T-helper 2 cell treated with Interferon-gamma antibody and Interleukin-4, amounts not matched to agents 5 μg/mL and 100 μg/mL, for 36 hours (primary cell): ENCODE measurements around the gene APP.
"Not testable (repeated sequence)": the region's sequence is repeated elsewhere in the genome, so short reads cannot be mapped to it uniquely, and the experiment has no call there.

ENCODE experiments used
- DNase-seq: peaks from one replicate; pipeline ENCODE4 v3.0.0; 2021; ENCODE audit warnings: low spot score
- H3K27ac Mint-ChIP-seq: one replicate; pipeline ENCODE4 v1.8.0; 2021; ENCODE audit warnings: mild to moderate bottlenecking, mixed read lengths
- H3K27me3 Mint-ChIP-seq: one replicate; pipeline ENCODE4 v1.8.0; 2021; ENCODE audit warnings: low read depth, mixed read lengths
- H3K36me3 Mint-ChIP-seq: one replicate; pipeline ENCODE4 v1.8.0; 2021; ENCODE audit warnings: low read depth, mixed read lengths
- H3K4me1 Mint-ChIP-seq: one replicate; pipeline ENCODE4 v1.8.0; 2021; ENCODE audit warnings: low read depth, mixed read lengths
- H3K4me3 Mint-ChIP-seq: one replicate; pipeline ENCODE4 v1.8.0; 2022; ENCODE audit warnings: mild to moderate bottlenecking, moderate library complexity, mixed read lengths
- H3K9me3 Mint-ChIP-seq: one replicate; pipeline ENCODE4 v1.8.0; 2021; ENCODE audit warnings: mixed read lengths

APP gene

DNA sequence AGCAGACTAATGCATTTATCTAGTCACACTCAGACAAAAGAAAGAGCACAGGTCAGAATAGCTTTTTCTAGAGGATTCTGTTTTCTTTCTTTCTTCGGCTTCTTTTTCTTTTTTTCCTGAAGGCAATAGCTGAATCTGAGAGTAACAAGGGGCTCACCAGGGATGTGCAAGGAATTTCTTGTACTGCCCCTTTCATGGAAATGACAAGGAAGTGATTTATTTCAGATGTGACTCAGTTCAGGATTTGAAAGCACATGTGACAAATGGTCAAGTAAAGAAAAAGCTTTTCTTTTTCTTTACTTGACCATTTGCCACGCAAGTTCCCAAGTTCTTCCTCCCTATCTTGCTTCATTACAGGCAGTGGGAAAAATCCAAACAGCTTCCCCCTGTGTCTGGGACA lies 233.8 kb downstream of the APP start:
- H3K27me3 Mint-ChIP-seq = no peaks in the 10 kb centered on the region

DNA sequence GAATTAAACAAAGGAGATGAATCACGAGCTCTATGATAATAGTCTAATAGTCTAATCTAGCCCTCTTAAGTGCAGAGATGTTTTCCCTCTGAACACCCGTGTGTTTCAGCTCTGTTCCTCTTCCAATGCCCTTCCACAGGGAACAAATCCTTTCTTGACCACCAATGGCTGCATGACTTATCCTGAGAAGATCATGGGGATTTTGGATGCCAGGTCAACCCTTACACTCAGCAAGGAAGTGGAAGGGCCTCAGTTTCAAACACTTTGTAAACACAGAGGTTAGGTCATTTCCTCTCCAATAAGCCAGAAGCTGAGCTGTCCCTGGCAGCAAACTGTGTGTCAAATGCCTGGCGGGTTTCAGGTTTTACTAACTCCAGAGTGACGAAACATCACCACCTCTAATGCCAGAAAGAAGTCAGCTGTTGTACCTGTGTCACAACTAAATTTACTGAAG lies 235.8 kb downstream of the APP start:
- Mint-ChIP-seq H3K27me3 (no peaks in the 10 kb centered on the region), H3K36me3 (peaks cover 2% of the 10 kb centered on the region), H3K27ac (peak overlapping the region; percentile 84), H3K9me3 (no peaks in the 10 kb centered on the region), H3K4me1 (peaks cover 6% of the 10 kb centered on the region), H3K4me3 (no peak overlapping the region)
- peak; percentile 39 for DNase-seq

More for the DNA sequence above, 233.8 kb downstream of the APP start:
- no peak for DNase-seq
- peaks cover 2% of the 10 kb centered on the region for H3K36me3 Mint-ChIP-seq
- H3K4me3 Mint-ChIP-seq = no peak overlapping the region
- H3K4me1 Mint-ChIP-seq = peaks cover 6% of the 10 kb centered on the region
- H3K9me3 Mint-ChIP-seq = no peaks in the 10 kb centered on the region
- no peak overlapping the region for H3K27ac Mint-ChIP-seq

DNA sequence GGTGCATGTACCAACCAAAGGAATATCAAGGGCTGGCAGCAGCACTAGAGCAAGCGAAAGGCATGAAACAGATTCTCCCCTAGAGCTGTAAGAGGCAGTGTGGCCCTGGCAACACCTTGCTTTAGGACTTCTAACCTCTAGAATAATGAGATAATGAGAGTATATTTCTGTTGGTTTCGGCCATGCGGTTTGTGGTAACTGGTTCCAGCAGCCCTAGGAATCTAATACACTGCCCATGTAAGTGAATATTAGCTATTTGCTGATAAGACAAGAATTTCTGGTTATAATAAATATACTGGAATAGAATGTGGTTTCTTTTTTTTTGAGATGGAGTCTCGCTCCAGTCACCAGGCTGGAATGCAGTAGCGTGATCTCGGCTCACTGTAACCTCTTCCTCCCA lies 236.4 kb downstream of the APP start:
- Mint-ChIP-seq H3K27me3 (no peaks in the 10 kb centered on the region), H3K27ac (no peak overlapping the region), H3K9me3 (no peaks in the 10 kb centered on the region), H3K4me3 (no peak overlapping the region), H3K4me1 (peaks cover 6% of the 10 kb centered on the region), H3K36me3 (peaks cover 2% of the 10 kb centered on the region)
- no peak for DNase-seq

DNA sequence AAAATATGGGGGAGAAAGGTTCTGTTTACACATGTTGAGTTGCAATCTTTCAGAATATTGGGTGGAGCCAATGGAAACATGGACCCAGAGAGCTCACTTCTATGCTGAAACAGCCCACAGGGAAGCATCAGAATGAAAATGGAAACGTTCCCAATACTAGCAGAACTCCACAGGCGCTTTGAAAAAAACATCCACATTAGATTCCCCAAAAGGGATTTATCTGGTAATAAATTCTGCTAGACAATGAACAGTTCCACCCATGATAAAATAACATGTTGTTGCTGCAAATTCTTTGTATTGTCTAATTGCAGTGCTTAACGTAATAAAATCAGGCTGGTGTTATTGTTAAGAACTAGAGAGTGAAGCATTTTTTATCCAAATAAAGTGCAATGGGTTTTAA lies 238.8 kb downstream of the APP start:
- no peak for DNase-seq
- H3K27me3 Mint-ChIP-seq = no peaks in the 10 kb centered on the region
- no peak overlapping the region for H3K27ac Mint-ChIP-seq
- no peaks in the 10 kb centered on the region for H3K9me3 Mint-ChIP-seq
- peaks cover 2% of the 10 kb centered on the region for H3K36me3 Mint-ChIP-seq
- no peak overlapping the region for H3K4me3 Mint-ChIP-seq
- peaks cover 6% of the 10 kb centered on the region for H3K4me1 Mint-ChIP-seq

DNA sequence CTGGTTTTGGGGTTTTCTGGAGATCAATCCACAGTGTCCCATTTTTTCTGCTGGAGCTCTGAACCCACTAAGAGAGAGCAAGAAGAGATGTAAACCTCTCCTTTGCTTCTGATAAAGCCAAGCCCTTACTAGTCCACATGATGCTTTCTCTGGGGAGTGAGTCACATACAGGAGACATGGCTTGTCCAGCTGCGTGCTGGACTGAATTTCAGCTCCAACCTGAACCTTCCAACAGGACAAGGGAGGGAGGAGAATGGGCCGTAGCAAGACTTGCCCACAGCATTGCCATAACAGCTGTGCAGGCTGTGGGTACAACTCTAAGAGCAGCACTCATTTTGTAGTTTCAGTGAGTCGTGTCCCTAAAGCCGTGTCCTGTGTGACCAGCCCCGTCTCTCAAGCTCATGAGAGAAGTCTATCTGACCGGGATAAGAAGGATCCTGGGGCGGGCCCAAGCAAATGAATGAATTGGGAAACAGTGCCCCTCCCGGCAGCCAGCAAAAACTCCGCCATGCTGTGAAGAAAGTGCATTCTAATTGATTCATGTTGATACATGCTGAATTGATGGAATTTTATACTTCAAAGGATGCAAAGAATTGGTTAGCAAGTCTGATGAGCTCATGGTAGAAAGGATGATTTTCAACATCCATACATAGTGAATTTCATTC lies 240.6 kb downstream of the APP start:
- Mint-ChIP-seq H3K4me3 (no peak overlapping the region), H3K27me3 (no peaks in the 10 kb centered on the region), H3K4me1 (peaks cover 6% of the 10 kb centered on the region), H3K27ac (no peak overlapping the region), H3K9me3 (no peaks in the 10 kb centered on the region), H3K36me3 (peaks cover 2% of the 10 kb centered on the region)
- no peak for DNase-seq

DNA sequence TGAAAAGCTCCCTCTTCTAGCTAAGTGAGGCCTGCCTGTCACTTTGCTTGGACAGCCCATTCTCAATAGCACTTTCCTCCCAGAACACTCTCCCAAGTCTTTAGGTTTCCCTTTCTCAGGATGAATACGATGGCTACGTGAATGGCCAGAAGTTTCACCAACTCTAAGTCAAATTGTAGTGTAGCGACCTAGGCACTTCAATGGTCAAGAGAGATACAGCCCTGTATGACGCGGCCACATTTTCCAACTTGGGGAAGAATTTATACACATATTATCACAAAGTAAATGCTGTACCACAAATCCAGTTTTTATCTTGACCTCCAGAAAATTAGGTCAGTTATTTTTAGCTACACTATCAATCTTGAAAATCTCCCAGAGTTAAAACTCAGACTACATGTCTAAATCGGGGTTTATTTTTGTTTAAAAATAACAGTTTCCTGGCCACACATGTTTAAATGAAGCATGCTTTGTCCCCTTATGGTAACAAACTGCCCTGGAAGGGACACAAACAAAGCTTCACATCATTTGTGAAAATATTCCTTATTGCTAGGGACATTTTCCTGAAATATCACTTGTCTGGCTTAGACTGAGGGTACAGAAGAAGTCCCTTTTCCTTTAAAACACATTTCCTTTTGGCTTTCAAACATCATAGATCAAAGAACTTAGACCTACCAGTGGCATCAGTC lies 243.2 kb downstream of the APP start:
- H3K27me3 Mint-ChIP-seq = no peaks in the 10 kb centered on the region
- H3K27ac Mint-ChIP-seq = no peak overlapping the region
- peaks cover 3% of the 10 kb centered on the region for H3K4me1 Mint-ChIP-seq
- no peak for DNase-seq
- no peak overlapping the region for H3K4me3 Mint-ChIP-seq
- no peaks in the 10 kb centered on the region for H3K9me3 Mint-ChIP-seq
- no peaks in the 10 kb centered on the region for H3K36me3 Mint-ChIP-seq

DNA sequence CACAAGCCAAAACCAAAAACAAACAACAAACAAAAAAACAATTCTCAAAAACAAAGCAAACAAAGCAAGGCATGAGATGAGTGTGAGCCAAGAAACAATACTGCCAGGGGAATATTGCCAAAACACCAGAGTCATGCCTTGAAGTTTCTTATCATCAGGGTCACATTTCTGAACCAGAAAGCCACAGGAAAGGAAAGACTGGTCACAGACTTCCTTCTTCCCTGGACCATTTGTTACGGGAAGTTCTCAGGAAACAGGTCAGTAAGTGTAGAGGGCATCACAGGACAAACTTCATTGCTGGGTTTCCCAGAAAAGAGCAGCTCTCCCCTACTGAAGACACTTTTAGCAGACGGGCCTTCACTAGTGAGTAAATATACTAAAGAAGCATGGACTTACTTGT lies 244.6 kb downstream of the APP start:
- no peak overlapping the region for H3K27ac Mint-ChIP-seq
- no peaks in the 10 kb centered on the region for H3K9me3 Mint-ChIP-seq
- no peaks in the 10 kb centered on the region for H3K27me3 Mint-ChIP-seq

DNA sequence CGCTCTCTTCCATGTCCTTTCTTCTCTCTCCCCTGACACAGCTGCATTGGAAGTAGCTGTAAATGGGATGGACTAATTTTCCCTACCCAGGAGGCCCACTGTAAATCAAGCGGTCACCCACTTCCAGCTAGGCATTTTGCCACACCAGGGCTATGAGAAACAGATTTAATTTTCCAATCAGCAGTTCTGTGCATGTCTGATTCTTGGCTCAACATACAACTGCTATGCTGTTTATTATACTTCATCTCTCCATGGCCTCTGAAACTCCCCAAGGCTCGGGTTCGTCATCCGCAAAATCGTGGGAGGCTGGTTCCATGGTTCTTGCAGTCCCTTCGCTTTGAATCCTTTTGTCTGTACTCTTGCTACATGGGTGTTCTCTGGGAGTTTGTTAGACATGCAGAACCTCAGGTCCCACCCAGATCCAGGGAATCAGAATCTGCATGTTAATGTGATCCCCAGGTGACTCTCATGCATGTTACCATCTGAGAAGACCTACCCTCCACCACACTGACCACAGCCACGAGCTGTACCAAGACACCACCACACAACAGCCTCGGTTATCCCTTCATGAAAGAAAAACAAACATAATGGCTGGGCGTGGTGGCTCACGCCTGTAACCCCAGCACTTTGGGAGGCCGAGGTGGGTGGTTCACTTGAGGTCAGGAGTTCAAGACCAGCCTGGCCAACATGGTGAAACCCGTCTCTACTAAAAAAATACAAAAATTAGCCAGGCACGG lies 245.3 kb downstream of the APP start:
- Mint-ChIP-seq H3K4me3 (no peak overlapping the region), H3K27me3 (no peaks in the 10 kb centered on the region), H3K27ac (no peak overlapping the region), H3K9me3 (no peaks in the 10 kb centered on the region), H3K36me3 (no peaks in the 10 kb centered on the region), H3K4me1 (peaks cover 3% of the 10 kb centered on the region)
- DNase-seq = no peak

More for the DNA sequence above, 244.6 kb downstream of the APP start:
- H3K4me1 Mint-ChIP-seq = peaks cover 3% of the 10 kb centered on the region
- no peak for DNase-seq
- no peaks in the 10 kb centered on the region for H3K36me3 Mint-ChIP-seq
- no peak overlapping the region for H3K4me3 Mint-ChIP-seq

DNA sequence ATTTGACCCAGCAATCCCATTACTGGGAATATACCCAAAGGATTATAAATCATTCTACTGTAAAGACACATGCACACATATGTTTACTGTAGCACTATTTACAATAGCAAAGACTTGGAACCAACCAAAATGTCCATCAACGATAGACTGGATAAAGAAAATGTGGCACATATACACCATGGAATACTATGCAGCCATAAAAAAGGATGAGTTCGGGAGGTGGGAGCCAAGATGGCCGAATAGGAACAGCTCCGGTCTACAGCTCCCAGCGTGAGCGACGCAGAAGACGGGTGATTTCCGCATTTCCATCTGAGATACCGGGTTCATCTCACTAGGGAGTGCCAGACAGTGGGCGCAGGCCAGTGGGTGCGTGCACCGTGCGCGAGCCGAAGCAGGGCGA lies 252.4 kb downstream of the APP start:
- not testable (repeated sequence) for DNase-seq, H3K27ac Mint-ChIP-seq, H3K36me3 Mint-ChIP-seq, H3K27me3 Mint-ChIP-seq, H3K4me1 Mint-ChIP-seq, H3K9me3 Mint-ChIP-seq, H3K4me3 Mint-ChIP-seq

DNA sequence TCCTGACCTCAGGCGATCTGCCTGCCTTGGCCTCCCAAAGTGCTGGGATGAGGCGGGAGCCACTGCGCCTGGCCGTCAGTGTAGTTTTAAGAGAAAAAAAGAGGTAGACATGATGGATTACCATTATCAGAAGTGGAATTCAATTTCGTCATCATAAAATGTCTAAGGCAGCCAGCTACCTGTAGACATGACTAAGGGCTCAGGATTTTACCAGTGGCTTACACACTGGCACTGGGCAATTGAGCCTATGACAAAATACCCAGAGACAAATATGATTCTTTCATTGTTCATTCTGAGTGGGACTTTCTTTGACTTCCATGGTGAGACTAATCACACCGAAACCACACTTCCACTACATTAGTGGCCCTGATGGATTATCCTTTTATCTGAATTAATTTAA lies 254.3 kb downstream of the APP start:
- no peak for DNase-seq
- Mint-ChIP-seq H3K9me3 (peaks cover 6% of the 10 kb centered on the region), H3K4me1 (no peaks in the 10 kb centered on the region), H3K27ac (no peak overlapping the region), H3K4me3 (no peak overlapping the region), H3K36me3 (peaks cover 2% of the 10 kb centered on the region), H3K27me3 (no peaks in the 10 kb centered on the region)

DNA sequence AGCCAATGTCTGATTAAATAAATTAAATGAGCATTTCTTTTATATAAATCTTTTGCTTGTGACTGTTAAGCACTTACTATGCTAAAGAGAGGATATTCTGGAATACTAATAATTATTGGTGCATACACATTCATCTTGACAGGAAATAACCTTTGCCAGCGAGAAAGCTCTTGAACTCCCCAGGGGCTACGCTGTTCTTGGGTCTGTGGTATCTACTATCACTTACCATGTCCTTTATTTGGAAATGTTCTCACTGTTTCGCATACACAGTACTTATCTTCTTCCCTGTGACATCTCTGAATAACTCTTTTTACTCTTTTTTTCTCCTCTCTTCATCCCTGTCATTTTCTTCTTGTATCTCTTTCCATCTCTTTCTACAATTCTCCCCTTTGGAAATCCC lies 257.1 kb downstream of the APP start:
- peaks cover 6% of the 10 kb centered on the region for H3K9me3 Mint-ChIP-seq
- no peak for DNase-seq
- no peak overlapping the region for H3K27ac Mint-ChIP-seq
- no peaks in the 10 kb centered on the region for H3K27me3 Mint-ChIP-seq
- H3K36me3 Mint-ChIP-seq = peaks cover 2% of the 10 kb centered on the region
- H3K4me1 Mint-ChIP-seq = no peaks in the 10 kb centered on the region
- H3K4me3 Mint-ChIP-seq = no peak overlapping the region

DNA sequence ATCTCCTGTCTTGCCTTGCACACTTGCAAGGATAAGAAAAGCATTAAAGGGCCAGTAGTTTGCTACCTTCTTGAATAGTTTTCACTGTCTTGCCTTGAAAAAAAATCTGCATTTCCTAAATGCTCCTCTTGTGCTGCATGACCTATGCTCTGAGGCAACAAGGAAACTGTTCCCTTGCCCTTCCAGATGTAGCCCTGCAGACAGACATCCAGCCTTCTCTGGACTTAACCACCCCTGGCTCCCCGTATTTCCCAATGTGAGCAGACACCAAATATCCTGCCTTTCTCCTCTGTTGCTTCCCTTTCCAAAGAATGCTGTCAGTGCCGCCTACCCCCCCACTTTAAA lies 258.2 kb downstream of the APP start:
- DNase-seq = no peak
- no peaks in the 10 kb centered on the region for H3K4me1 Mint-ChIP-seq
- H3K9me3 Mint-ChIP-seq = no peaks in the 10 kb centered on the region
- no peaks in the 10 kb centered on the region for H3K36me3 Mint-ChIP-seq
- no peak overlapping the region for H3K27ac Mint-ChIP-seq
- no peak overlapping the region for H3K4me3 Mint-ChIP-seq
- H3K27me3 Mint-ChIP-seq = no peaks in the 10 kb centered on the region

DNA sequence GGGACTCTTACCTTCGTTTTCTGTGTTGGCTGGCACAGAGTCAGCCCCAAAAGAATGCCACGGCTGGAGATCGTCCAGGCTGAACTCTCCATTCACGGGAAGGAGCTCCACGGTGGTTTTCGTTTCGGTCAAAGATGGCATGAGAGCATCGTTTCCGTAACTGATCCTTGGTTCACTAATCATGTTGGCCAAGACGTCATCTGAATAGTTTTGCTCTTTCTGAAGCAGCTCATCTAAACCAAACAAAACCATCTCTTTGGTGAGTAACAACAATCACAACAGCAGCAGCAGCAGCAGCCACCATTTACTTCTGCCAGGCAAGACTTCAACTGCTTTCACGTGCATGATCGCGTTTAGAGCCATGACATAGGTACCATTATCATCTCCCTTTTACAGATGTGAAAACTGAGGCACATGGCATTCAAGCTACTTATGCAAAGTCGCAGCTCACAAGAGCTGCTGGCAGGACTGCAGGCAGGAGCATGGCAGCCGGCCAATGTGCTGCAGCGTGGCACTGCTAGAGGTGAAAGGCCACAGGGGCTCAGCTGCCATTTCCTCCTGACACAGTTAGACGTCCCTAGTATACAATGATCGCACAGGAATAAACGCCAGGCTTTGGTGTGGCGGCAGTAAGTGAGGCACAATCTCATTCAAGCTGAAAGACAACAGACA lies 258.7 kb downstream of the APP start:
- Mint-ChIP-seq H3K4me1 (no peaks in the 10 kb centered on the region), H3K9me3 (no peaks in the 10 kb centered on the region), H3K27ac (no peak overlapping the region), H3K4me3 (no peak overlapping the region), H3K36me3 (no peaks in the 10 kb centered on the region), H3K27me3 (no peaks in the 10 kb centered on the region)
- DNase-seq = no peak

DNA sequence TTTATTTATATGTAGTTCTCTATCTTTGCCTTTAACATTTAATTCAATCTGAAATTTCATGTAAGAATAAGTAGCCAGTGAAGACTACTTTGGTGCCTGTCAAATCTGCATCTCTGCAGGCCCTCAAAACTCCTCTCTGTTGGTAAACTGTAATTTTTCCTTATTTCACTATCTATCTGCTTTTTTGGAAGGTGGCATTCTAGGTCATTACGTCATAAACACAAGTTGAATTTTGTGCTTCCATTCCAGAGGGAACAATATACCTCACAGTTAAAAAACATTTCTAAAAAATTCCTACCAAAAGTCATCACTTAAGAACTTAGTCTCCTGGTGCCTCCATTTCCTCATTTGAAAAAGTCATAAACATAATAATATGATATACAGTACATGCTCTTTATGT lies 259.8 kb downstream of the APP start:
- H3K4me1 Mint-ChIP-seq = no peaks in the 10 kb centered on the region
- H3K4me3 Mint-ChIP-seq = no peak overlapping the region

More for the DNA sequence above, 259.8 kb downstream of the APP start:
- no peak for DNase-seq
- Mint-ChIP-seq H3K27me3 (no peaks in the 10 kb centered on the region), H3K27ac (no peak overlapping the region), H3K9me3 (no peaks in the 10 kb centered on the region), H3K36me3 (no peaks in the 10 kb centered on the region)
